HUES48 (cell line): ENCODE measurements around the gene SMAP2.

Source experiments
- H3K27ac ChIP-seq: one replicate; pipeline ENCODE4 v1.7.0; 2013; ENCODE audit warnings: low read depth, low read length, inconsistent platforms
- H3K27me3 ChIP-seq: 2 replicates; pipeline ENCODE4 v1.6.1; 2013; ENCODE audit warnings: mild to moderate bottlenecking, low read length; ENCODE audit not compliant: control insufficient read depth, insufficient read depth
- H3K36me3 ChIP-seq: 2 replicates; pipeline ENCODE4 v1.6.1; 2013; ENCODE audit warnings: low read length; ENCODE audit not compliant: control insufficient read depth, insufficient read depth
- H3K4me1 ChIP-seq: 2 replicates; pipeline ENCODE4 v1.6.1; 2013; ENCODE audit warnings: mild to moderate bottlenecking, low read length; ENCODE audit not compliant: control insufficient read depth, insufficient read depth
- H3K4me3 ChIP-seq: 2 replicates; pipeline ENCODE4 v1.5.1; 2013; ENCODE audit warnings: mild to moderate bottlenecking, low read depth, low read length
- H3K9ac ChIP-seq: 2 replicates; pipeline ENCODE4 v1.6.1; 2013; ENCODE audit warnings: mild to moderate bottlenecking, low read depth, low read length, moderate library complexity
- H3K9me3 ChIP-seq: 2 replicates; pipeline ENCODE4 v1.6.1; 2013; ENCODE audit warnings: low read length; ENCODE audit not compliant: control insufficient read depth, insufficient read depth

The SMAP2 gene

DNA sequence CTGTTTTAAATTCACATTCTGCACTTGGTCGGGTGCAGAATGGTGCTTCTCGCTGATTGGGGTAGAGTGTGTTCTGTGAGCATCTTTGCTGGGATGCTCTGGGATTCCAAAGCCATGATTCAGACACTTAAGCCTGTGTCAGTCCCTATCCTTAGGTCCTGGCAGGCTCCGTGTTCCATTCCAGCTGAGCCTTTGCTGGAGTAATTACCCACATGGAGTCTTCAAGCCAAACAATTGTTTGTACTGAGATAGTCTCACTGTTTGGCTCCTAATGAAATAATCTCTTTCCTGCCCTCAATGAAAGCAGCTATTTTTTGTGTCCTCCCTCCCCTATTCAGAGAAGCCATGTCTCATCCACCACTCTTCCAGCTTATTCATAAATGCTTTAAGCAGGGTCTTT is 18.7 kb downstream of the SMAP2 start:
- no peaks in the 10 kb centered on the region for H3K27me3 ChIP-seq
- no peaks in the 10 kb centered on the region for H3K36me3 ChIP-seq
- H3K9me3 ChIP-seq: no peaks in the 10 kb centered on the region
- H3K27ac ChIP-seq: no peak overlapping the region
- H3K4me1 ChIP-seq: no peaks in the 10 kb centered on the region
- no peak overlapping the region for H3K4me3 ChIP-seq
- H3K9ac ChIP-seq: no peak overlapping the region

DNA sequence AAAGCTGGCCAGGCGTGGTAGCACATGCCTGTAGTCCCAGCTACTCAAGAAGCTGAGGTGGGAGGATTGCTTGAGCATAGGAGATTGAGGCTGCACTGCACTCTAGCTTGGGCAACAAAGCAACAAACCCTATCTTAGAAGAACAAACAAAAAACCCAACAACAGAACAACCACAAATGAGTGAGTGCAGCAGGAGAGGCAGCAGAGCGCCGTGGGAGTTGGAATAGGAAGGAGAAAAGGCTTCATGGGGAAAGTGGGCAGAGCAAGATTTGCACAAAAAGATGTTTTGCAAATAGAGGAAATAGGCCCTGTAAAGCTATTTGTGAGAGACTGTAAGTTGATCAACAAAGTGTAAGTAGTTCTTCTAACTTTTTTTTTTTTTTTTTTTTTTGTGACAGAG is 19.6 kb downstream of the SMAP2 start:
- H3K4me1 ChIP-seq: no peaks in the 10 kb centered on the region
- no peaks in the 10 kb centered on the region for H3K36me3 ChIP-seq
- H3K27ac ChIP-seq: no peak overlapping the region
- no peak overlapping the region for H3K4me3 ChIP-seq
- no peaks in the 10 kb centered on the region for H3K9me3 ChIP-seq
- no peak overlapping the region for H3K9ac ChIP-seq
- H3K27me3 ChIP-seq: no peaks in the 10 kb centered on the region

DNA sequence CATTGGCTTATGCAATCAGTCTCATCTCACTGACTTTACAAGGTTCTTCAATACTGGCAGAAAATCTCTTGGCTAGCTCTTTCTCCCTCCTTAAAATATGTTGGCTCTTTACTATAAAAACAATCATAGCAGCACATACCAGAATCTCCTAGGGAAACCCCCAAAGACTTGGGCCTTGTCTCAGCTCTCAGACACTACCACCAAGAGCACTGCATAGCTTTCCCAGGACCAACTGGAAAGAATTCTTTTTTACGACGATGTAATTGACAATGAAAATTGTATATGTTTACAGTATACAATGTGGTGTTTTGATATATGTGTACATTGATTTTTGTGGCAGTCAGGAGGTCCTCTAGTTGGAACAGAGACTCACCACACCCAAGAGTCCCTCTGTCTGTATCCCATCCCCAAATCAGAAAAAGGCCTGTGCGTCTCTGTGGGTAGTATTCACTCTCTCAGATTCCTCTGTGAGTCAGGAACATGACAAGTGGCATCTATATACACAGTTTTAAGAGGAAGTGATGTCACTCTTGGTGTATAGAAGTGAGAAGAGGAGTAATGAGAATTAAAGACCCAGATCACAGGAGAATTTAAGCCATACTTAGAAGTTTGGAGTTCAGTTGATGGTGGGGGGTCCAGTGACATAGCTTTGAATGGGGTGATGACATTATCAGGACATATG is 21.1 kb downstream of the SMAP2 start:
- H3K9ac ChIP-seq: no peak overlapping the region
- H3K27me3 ChIP-seq: no peaks in the 10 kb centered on the region
- no peak overlapping the region for H3K4me3 ChIP-seq
- H3K27ac ChIP-seq: no peak overlapping the region
- no peaks in the 10 kb centered on the region for H3K4me1 ChIP-seq
- H3K36me3 ChIP-seq: no peaks in the 10 kb centered on the region
- no peaks in the 10 kb centered on the region for H3K9me3 ChIP-seq

DNA sequence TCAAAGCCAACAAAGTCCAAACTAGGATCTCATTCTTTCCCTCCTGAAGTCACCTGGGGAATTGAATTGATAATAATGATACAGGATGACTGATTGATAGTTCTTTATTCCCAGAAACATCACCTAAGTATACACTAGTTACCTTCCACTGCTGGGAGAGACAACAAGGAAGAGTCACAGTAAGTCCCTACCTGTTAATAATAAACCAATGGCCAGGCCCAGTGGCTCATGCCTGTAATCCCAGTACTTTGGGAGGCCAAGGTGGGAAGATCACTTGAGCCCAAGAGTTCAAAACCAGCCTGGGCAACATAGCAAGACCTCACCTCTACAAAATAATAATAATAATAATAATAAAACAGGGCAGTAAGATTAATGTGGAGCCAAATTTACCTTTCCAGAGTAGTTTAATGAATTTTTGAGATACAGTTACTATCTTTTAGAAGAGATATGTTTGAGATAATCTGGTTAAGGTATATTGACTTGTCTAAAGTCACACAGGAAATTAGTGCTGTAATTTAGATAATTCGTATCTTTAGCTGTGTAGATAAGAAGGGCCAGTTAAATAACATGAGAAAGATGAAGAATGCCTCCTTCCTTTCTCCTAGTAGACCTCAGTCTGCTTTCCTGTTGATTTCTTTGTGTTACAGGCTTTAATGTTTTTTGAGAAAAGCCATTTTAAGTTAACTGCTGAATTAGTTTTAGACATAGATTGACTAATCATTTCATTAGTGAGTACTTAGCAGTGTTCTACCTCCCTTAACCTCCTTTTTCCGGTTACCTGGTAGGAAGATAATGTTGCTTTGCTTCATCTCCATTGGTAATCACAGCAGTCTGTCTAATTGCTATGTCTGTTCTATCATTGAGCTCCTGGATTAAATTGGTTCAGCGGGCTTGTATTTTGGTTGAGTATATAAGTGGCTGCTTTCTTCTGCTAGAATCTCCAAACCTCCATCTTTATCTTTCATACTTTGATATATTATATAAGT is 22.0 kb downstream of the SMAP2 start:
- no peaks in the 10 kb centered on the region for H3K27me3 ChIP-seq
- no peaks in the 10 kb centered on the region for H3K4me1 ChIP-seq
- H3K27ac ChIP-seq: no peak overlapping the region
- H3K9ac ChIP-seq: no peak overlapping the region
- no peaks in the 10 kb centered on the region for H3K9me3 ChIP-seq
- no peak overlapping the region for H3K4me3 ChIP-seq
- no peaks in the 10 kb centered on the region for H3K36me3 ChIP-seq

DNA sequence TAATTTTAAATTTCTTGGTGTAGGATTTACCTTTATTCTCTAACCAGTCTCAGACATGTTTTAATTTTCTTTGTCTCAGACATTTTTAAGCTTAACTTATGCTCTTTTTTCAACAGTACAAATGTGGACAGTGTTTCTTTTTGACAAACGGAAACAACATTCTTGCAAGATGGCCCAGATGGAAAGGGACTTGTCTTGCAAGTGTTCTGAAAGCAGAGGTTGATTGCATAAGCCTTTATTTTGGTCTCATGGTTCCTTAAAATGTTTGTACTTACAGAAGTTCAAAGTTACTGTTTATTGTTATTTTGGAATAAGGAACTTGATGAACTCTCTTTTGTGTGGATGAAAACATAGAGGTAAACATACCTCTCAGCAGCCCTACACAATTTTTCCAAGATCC is 22.9 kb downstream of the SMAP2 start:
- H3K9me3 ChIP-seq: no peaks in the 10 kb centered on the region
- H3K4me1 ChIP-seq: no peaks in the 10 kb centered on the region
- no peak overlapping the region for H3K9ac ChIP-seq
- H3K27me3 ChIP-seq: no peaks in the 10 kb centered on the region
- no peak overlapping the region for H3K27ac ChIP-seq
- no peaks in the 10 kb centered on the region for H3K36me3 ChIP-seq
- H3K4me3 ChIP-seq: no peak overlapping the region

DNA sequence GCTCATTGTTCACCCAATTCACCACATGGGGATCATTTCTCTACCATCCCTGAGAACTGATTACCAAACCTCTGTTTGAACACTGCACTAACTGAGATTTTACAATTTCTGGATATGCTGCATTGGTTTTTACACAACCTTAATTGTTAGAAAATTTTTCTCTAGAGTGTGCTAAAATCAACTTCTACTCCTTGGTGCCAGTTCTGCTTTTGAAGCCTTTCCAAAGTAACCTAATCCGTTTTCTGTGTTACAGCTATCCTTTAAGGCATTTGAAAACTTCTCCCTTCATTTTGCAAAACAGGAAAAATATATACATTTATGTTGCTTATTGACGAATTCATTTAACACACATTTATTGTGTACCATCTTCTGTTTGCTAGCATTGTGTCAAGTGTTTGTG is 23.7 kb downstream of the SMAP2 start:
- Histone ChIP-seq H3K9me3 (no peaks in the 10 kb centered on the region), H3K27me3 (no peaks in the 10 kb centered on the region), H3K27ac (no peak overlapping the region), H3K9ac (no peak overlapping the region), H3K4me1 (no peaks in the 10 kb centered on the region), H3K36me3 (no peaks in the 10 kb centered on the region), H3K4me3 (no peak overlapping the region)

DNA sequence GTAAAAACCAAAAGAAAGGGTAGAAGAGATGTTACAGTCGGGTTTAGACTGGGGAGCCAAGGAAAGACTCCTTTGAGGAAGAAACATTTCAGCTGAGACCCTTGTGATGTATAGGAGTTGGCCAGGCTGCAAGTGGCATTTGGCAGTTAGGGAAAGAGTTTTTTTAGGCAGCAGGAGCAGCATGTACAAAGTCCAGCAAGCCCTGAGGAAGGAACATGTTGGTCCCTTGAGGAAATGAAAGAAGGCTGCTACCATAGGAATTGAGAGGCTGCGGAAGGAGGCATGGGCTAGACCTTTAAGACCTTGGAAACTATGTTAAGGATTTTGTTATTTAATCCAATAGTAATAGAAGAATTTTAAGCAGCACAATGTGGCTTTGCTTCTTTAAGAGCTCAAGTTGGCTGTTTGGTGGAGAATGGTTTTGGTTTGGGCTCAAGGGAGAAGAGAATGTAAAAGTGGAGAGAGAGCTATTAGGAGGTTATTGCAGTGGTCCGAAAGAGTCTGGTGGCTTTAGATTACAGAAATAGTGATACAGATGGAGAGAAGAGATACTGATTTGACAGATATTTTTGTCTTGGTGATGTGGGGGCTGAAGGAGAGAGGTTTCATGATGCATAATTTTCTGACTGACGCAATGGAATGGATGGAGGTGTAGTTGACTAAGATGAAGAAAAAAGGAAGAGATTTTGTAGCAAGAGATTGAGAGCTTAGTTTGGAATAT is 26.6 kb downstream of the SMAP2 start:
- Histone ChIP-seq H3K4me1 (no peaks in the 10 kb centered on the region), H3K36me3 (no peaks in the 10 kb centered on the region), H3K27me3 (no peaks in the 10 kb centered on the region), H3K9ac (no peak overlapping the region), H3K9me3 (no peaks in the 10 kb centered on the region), H3K27ac (no peak overlapping the region), H3K4me3 (no peak overlapping the region)

DNA sequence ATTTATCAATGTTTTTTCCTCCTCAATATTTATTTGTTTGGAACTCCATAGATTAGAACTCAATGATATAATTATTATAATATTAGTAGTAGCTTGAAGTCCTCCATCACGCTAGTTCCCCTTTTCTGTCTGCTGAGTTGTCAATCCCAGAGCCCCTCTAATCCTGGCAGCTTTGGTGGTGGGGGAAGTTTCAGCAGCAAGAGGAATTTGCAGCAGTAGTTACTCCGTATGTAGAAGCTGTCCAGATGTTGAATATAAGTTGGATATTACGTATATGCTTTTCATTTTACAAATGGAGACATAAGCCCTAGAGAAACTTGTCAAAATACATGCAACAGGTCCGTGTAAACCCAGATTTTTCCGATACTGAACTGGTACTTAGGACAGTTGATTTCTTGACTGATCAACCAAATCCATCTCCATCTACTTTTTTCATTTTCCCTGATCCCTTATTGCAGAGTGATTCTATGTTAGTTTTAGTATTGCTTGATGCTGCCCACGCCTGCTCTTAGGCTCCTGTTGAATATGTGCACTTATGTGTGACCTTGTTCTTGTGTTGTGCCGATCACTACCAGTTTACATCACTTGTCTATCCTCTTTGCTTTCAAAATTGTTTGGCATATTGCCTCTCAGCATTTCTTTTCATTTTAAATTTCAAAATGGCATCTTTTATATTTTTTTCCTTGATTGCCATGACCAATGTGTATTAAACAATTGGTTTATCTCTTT is 28.1 kb downstream of the SMAP2 start:
- no peaks in the 10 kb centered on the region for H3K27me3 ChIP-seq
- no peak overlapping the region for H3K27ac ChIP-seq
- no peaks in the 10 kb centered on the region for H3K36me3 ChIP-seq
- H3K4me1 ChIP-seq: no peaks in the 10 kb centered on the region
- no peak overlapping the region for H3K4me3 ChIP-seq
- H3K9ac ChIP-seq: no peak overlapping the region
- no peaks in the 10 kb centered on the region for H3K9me3 ChIP-seq

DNA sequence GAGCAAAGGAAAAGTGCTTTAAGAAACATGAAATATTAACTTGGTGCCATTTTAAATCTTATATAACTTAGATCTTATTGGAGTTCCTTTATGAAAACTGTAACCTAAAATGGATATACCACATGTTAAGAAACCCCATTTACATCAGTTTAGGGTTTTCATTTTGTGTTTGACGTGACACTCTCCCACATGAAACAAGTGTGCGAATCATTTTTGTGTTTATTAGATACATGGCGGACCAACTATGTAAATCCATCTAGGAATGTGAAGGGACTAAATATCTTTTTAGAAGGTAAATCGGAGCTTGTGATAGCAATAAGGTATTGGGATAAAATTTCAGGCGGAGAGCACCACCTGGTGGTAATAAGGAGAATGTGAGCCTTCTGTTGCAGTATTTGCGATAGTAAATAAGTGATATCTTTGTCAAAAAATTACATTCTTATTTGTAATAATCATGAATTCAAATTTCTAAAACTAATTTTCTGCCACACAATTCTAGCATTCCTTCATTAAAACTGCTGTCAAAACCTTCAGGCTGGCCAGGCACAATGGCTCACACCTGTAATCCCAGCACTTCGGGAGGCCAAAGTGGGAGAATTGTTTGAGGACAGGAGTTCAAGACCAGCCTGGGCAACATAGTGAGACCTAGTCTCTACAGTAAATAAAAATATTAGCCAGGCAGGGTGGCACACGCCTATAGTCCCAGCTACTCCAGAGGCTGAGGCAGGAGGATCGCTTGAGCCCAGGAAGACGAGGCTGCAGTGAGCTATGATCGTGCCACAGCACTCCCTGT is 31.3 kb downstream of the SMAP2 start:
- no peak overlapping the region for H3K27ac ChIP-seq
- no peaks in the 10 kb centered on the region for H3K27me3 ChIP-seq
- H3K9me3 ChIP-seq: no peaks in the 10 kb centered on the region
- H3K9ac ChIP-seq: no peak overlapping the region
- H3K4me1 ChIP-seq: peaks cover 8% of the 10 kb centered on the region
- H3K36me3 ChIP-seq: no peaks in the 10 kb centered on the region
- no peak overlapping the region for H3K4me3 ChIP-seq

DNA sequence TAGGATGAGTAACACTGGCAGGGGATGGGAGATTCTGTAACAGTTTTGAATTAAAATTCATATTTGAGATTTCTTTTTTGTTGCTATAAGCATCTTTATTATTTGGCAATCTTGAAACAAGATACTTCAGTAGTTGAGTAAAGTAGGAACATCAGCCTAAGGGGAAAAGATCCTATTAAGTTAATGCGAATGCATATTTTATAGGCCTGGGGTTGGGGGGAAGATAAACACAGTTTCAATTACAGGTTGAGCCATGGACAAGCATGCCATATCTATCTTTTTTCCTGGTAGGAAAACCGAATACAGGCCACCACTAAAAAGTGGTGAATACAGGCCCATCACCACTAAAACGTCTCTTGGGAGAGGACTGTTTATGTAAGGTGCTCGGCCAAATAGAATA is 32.3 kb downstream of the SMAP2 start:
- Histone ChIP-seq H3K9me3 (no peaks in the 10 kb centered on the region), H3K27me3 (no peaks in the 10 kb centered on the region), H3K9ac (no peak overlapping the region), H3K4me3 (no peak overlapping the region), H3K27ac (no peak overlapping the region), H3K36me3 (no peaks in the 10 kb centered on the region), H3K4me1 (peaks cover 8% of the 10 kb centered on the region)
